K562 (cell line): ENCODE measurements around the gene SOX12.

Experiments used
- FOXK2 ChIP-seq, 2 experiments: fragments of 450-650 bp; IDR thresholded peaks in 1 of 2; conservative IDR thresholded peaks in 1 of 2; 2 replicates each; pipeline ENCODE4 v1.6.1; 2016; ENCODE audit warnings: low read depth in 2 of 2, mild to moderate bottlenecking in 1 of 2
- PHB ChIP-seq: fragments of 250-450 bp; sonication (Bioruptor Pico); IDR thresholded peaks from 2 replicates; pipeline ENCODE4 v1.5.0; 2021
- TEAD4 ChIP-seq, 2 experiments: sonication (generic) in 1 of 2; formaldehyde crosslinking in 1 of 2; IDR thresholded peaks; 2 replicates each; pipeline versions ENCODE4 v1.6.1 to v1.8.0; 2012 to 2022; ENCODE audit warnings: borderline replicate concordance in 1 of 2, inconsistent platforms in 1 of 2, low read length in 1 of 2, mild to moderate bottlenecking in 1 of 2, missing genetic modification reagents in 1 of 2
- ZKSCAN8 ChIP-seq: fragments of 200-800 bp; sonication (Bioruptor generic); IDR thresholded peaks from 2 replicates; pipeline ENCODE4 v1.6.1; 2016; ENCODE audit warnings: missing genetic modification characterization, missing compliant biosample characterization
- TF ChIP-seq, protein P1 (sequence below), 2 experiments: fragments of 450-650 bp; conservative IDR thresholded peaks; 2 replicates each; pipeline ENCODE4 v1.6.1; 2017; ENCODE audit warnings: mild to moderate bottlenecking in 2 of 2, moderate library complexity in 2 of 2
- TF ChIP-seq, protein P2 (sequence below), 3 experiments: IDR thresholded peaks in 2 of 3; conservative IDR thresholded peaks in 1 of 3; 2 replicates each; pipeline ENCODE4 v1.5.1; 2011 to 2012; ENCODE audit warnings: low read length in 3 of 3, mild to moderate bottlenecking in 3 of 3, control low read depth in 2 of 3, improper control_type of control experiment in 1 of 3, inconsistent platforms in 1 of 3, low read depth in 1 of 3, mixed read lengths in 1 of 3, moderate library complexity in 1 of 3; ENCODE audit not compliant: insufficient read depth in 2 of 3

DNA sequence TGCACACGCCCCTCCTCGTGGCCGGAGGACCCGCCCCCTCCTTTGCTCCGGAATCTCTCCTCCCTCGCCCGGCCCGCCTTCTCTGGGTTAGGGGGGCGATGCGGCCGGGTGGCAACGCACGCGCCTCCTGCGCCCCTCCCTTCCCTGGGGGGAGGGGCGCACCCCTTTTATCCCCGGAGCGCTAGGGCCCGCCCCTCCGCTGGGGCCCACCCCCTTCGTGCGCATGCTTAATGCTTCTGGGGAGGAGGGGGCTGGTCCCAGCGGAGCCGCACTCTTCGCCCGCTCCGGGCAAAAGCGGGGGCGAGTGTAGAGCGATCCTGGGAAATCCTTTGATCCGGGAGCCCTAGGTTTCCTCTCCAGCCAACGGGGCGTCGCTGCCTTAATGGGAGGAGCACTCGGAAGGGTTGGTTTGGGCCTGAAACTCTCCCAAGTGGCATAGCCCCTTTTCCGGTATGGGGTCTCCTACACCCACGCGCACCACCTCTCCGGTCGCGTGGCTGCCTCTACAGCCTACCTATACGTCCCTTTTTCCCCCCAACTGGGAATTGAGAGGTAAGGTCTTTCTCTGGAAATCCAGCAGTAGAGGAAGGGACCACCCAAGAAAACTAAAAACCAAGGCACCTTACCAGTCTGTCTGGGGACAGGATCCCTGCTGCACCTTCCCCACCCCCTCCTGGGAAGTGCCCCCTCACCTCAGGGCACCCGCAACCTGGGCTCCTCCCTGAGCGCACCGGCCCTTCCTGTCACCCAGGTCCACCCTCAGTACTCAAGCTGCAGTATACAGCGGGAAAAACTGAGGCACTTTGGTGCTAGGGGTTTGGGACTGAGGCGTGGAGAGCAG lies 2.1 kb downstream of the SOX12 start:
- no peak for TF ChIP-seq FOXK2 (conservative IDR thresholded peaks at IDR 0.05 in 1 of 2, IDR thresholded peaks at IDR 0.05 in 1 of 2; ENCODE audit: low read depth in 2 of 2)
- TF ChIP-seq ZKSCAN8 = no peak
- TF ChIP-seq, protein P1, sequence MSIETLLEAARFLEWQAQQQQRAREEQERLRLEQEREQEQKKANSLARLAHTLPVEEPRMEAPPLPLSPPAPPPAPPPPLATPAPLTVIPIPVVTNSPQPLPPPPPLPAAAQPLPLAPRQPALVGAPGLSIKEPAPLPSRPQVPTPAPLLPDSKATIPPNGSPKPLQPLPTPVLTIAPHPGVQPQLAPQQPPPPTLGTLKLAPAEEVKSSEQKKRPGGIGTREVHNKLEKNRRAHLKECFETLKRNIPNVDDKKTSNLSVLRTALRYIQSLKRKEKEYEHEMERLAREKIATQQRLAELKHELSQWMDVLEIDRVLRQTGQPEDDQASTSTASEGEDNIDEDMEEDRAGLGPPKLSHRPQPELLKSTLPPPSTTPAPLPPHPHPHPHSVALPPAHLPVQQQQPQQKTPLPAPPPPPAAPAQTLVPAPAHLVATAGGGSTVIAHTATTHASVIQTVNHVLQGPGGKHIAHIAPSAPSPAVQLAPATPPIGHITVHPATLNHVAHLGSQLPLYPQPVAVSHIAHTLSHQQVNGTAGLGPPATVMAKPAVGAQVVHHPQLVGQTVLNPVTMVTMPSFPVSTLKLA (conservative IDR thresholded peaks at IDR 0.05) = peak; percentile 96 to 97
- no peak for TF ChIP-seq PHB (CRISPR knock-in tag)
- no peak for TF ChIP-seq TEAD4 (IDR thresholded peaks at IDR 0.05; ENCODE audit: low read length)
- no peak for TF ChIP-seq TEAD4 (CRISPR knock-in tag; IDR thresholded peaks at IDR 0.05; ENCODE audit: borderline replicate concordance)
- TF ChIP-seq, protein P2, sequence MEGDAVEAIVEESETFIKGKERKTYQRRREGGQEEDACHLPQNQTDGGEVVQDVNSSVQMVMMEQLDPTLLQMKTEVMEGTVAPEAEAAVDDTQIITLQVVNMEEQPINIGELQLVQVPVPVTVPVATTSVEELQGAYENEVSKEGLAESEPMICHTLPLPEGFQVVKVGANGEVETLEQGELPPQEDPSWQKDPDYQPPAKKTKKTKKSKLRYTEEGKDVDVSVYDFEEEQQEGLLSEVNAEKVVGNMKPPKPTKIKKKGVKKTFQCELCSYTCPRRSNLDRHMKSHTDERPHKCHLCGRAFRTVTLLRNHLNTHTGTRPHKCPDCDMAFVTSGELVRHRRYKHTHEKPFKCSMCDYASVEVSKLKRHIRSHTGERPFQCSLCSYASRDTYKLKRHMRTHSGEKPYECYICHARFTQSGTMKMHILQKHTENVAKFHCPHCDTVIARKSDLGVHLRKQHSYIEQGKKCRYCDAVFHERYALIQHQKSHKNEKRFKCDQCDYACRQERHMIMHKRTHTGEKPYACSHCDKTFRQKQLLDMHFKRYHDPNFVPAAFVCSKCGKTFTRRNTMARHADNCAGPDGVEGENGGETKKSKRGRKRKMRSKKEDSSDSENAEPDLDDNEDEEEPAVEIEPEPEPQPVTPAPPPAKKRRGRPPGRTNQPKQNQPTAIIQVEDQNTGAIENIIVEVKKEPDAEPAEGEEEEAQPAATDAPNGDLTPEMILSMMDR (IDR thresholded peaks at IDR 0.05 in 2 of 3, conservative IDR thresholded peaks at IDR 0.05 in 1 of 3; ENCODE audit: insufficient read depth in 2 of 3, low read depth in 1 of 3, low read length in 3 of 3) = no peak
